ENCODE measurements around the gene SLC29A2. TPM values are rescaled to one million over a fixed set of nuclear protein-coding genes. Genes with fewer than 3 reads are reported as not detected.

Gene SLC29A2
- total and polyA plus RNA-seq, 2 donors (not counting 1 experiment from before 2014, with no cell fraction given): 16.2 to 18.5 TPM

GRCh38 chr11:66334605-66335442 is 36.7 kb downstream of the SLC29A2 start:
- DNase-seq: peak; percentile 28
- H3K4me1 Mint-ChIP-seq: peaks cover 21% of the 10 kb centered on the region

More at GRCh38 chr11:66334605-66335442, 36.7 kb downstream of the SLC29A2 start:
- no peak overlapping the region for H2AFZ ChIP-seq (ENCODE audit: insufficient read depth, low read depth, low read length, poor library complexity, severe bottlenecking)
- TF ChIP-seq EZH2 (IDR thresholded peaks at IDR 0.05; ENCODE audit: borderline replicate concordance, insufficient read depth, low read depth, low read length, poor library complexity, severe bottlenecking) (no peak), CTCF (IDR thresholded peaks at IDR 0.05) (no peak)
- no peak overlapping the region for H3K27ac ChIP-seq (ENCODE audit: low read length in 2 of 2)
- H3K79me2 ChIP-seq (ENCODE audit: control insufficient read depth, insufficient read depth, low read length): no peaks in the 10 kb centered on the region
- no peak overlapping the region for H3K4me3 ChIP-seq (ENCODE audit: control extremely low read depth in 1 of 5, extremely low read depth in 1 of 5, insufficient read depth in 1 of 5, low read depth in 2 of 5, low read length in 4 of 5)
- ChIA-PET CTCF (interaction anchor here (0.5 to 3.0 kb wide), 4 partner anchors 23 to 54 kb away, joined by 3 to 24 read pairs (median 7); no protein-coding TSS in a partner anchor), POLR2A (interaction anchor here (2.0 kb wide), 1 partner anchor 23 kb away, joined by 4 read pairs; no protein-coding TSS in a partner anchor)
- peaks cover 15 to 25% of the 10 kb centered on the region in 2 donors for H3K4me1 ChIP-seq (ENCODE audit: control insufficient read depth in 2 of 2, insufficient read depth in 2 of 2, low read length in 2 of 2)
- no peak for ATAC-seq (ENCODE audit: low read depth)
- peak overlapping the region; percentile 57 for H3K4me3 Mint-ChIP-seq
- H3K27me3 Mint-ChIP-seq: no peaks in the 10 kb centered on the region
- 85% methylated on average over 41 of the region's 42 CpGs for WGBS (ENCODE audit: insufficient coverage)
- H3K27ac Mint-ChIP-seq: no peak overlapping the region
- peaks cover 4% of the 10 kb centered on the region for H4K20me1 ChIP-seq (ENCODE audit: control insufficient read depth, insufficient read depth, low read length, poor library complexity, severe bottlenecking)
- peaks cover 0 to 24% of the 10 kb centered on the region in 2 experiments for H3K36me3 ChIP-seq (replicated peaks in 1 of 2; ENCODE audit: control extremely low read depth in 1 of 2, control insufficient read depth in 1 of 2, extremely low read depth in 1 of 2, insufficient read depth in 2 of 2, low read length in 1 of 2)
- no peaks in the 10 kb centered on the region for H3K9me3 ChIP-seq (ENCODE audit: control extremely low read depth in 1 of 3, control insufficient read depth in 2 of 3, insufficient read depth in 1 of 3, low read length in 2 of 3)
- no peak overlapping the region for H3K9ac ChIP-seq (ENCODE audit: low read length)
- H3K4me2 ChIP-seq (replicated peaks; ENCODE audit: low read depth, low read length, poor library complexity, severe bottlenecking): no peak overlapping the region
- H3K9me3 Mint-ChIP-seq (ENCODE audit: insufficient read depth): no peaks in the 10 kb centered on the region
- intact Hi-C loops (cut with micrococcal nuclease): no loop called here
- peaks cover 0 to 9% (median 3%) of the 10 kb centered on the region in 4 experiments for H3K27me3 ChIP-seq (replicated peaks in 1 of 4; ENCODE audit: control extremely low read depth in 1 of 4, control insufficient read depth in 3 of 4, insufficient read depth in 4 of 4, low read length in 3 of 4)

Data from B cell (primary cell).